GM19351 (cell line): ENCODE data around the gene SERPINA6.
"Not testable (repeated sequence)": the region's sequence is repeated elsewhere in the genome, so short reads cannot be mapped to it uniquely, and the experiment has no call there.

ENCODE experiments used
- ATAC-seq: cut with Tn5 transposase; IDR thresholded peaks from one replicate; pipeline ENCODE4 v1.9.1; 2021; ENCODE audit warnings: mild to moderate bottlenecking, moderate library complexity; ENCODE audit not compliant: unreplicated experiment

The SERPINA6 gene

GRCh38 chr14:94328196-94328595, 5.1 kb upstream of the SERPINA6 start:
- ATAC-seq, result no peak

- ATAC-seq, result no peak
Observed at GRCh38 chr14:94321421-94322271, 1.5 kb downstream of the SERPINA6 start.

GRCh38 chr14:94320243-94320642, 2.9 kb downstream of the SERPINA6 start:
- ATAC-seq, result no peak

- no peak for ATAC-seq
Observed at GRCh38 chr14:94317259-94317658, 5.9 kb downstream of the SERPINA6 start.

GRCh38 chr14:94316692-94317091, 6.4 kb downstream of the SERPINA6 start:
- no peak for ATAC-seq

GRCh38 chr14:94314890-94315289, 8.2 kb downstream of the SERPINA6 start:
- no peak for ATAC-seq

- ATAC-seq, result no peak
Observed at GRCh38 chr14:94313991-94314655, 9.0 kb downstream of the SERPINA6 start.

GRCh38 chr14:94312481-94313246, 10.5 kb downstream of the SERPINA6 start:
- no peak for ATAC-seq

- no peak for ATAC-seq
Observed at GRCh38 chr14:94310248-94310647, 12.9 kb downstream of the SERPINA6 start.

GRCh38 chr14:94309721-94310120, 13.4 kb downstream of the SERPINA6 start:
- no peak for ATAC-seq

GRCh38 chr14:94307410-94307992, 15.6 kb downstream of the SERPINA6 start:
- ATAC-seq, result no peak

- ATAC-seq, result no peak
Observed at GRCh38 chr14:94306047-94306978, 16.8 kb downstream of the SERPINA6 start.

GRCh38 chr14:94305620-94306019, 17.5 kb downstream of the SERPINA6 start:
- no peak for ATAC-seq

- no peak for ATAC-seq
Observed at GRCh38 chr14:94304243-94304642, 18.9 kb downstream of the SERPINA6 start.

GRCh38 chr14:94303111-94303510, 20.0 kb downstream of the SERPINA6 start:
- ATAC-seq, result no peak

- ATAC-seq, result no peak
Observed at GRCh38 chr14:94298130-94298529, 25.0 kb downstream of the SERPINA6 start.

- ATAC-seq, result not testable (repeated sequence)
Observed at GRCh38 chr14:94296181-94296545, 27.0 kb downstream of the SERPINA6 start.

GRCh38 chr14:94295360-94296180, 27.6 kb downstream of the SERPINA6 start:
- ATAC-seq, result no peak

GRCh38 chr14:94293578-94293924, 29.6 kb downstream of the SERPINA6 start:
- no peak for ATAC-seq
